Activated naive CD8-positive, alpha-beta T cell treated with anti-CD3 and anti-CD28 coated beads, Interleukin-2, amount 50 U/mL, for 24 hours (primary cell): ENCODE data around the gene LRRFIP1.

Experiments
- ATAC-seq: fragments of 150-1000 bp; cut with Tn5 transposase; one replicate; pipeline ENCODE4 v1.10.0; 2021
- DNase-seq: peaks from one replicate; pipeline ENCODE4 v3.0.0; 2021
- H3K27ac Mint-ChIP-seq: one replicate; pipeline ENCODE4 v1.8.0; 2021; ENCODE audit warnings: mild to moderate bottlenecking, mixed read lengths
- H3K27me3 Mint-ChIP-seq: one replicate; pipeline ENCODE4 v1.8.0; 2021; ENCODE audit warnings: mixed read lengths
- H3K36me3 Mint-ChIP-seq: one replicate; pipeline ENCODE4 v1.8.0; 2021; ENCODE audit warnings: low read depth, mixed read lengths
- H3K4me1 Mint-ChIP-seq: one replicate; pipeline ENCODE4 v1.8.0; 2021; ENCODE audit warnings: mixed read lengths
- H3K4me3 Mint-ChIP-seq: one replicate; pipeline ENCODE4 v1.8.0; 2021; ENCODE audit warnings: mild to moderate bottlenecking, moderate library complexity, mixed read lengths
- H3K9me3 Mint-ChIP-seq: one replicate; pipeline ENCODE4 v1.8.0; 2021; ENCODE audit warnings: mixed read lengths

The LRRFIP1 gene

DNA sequence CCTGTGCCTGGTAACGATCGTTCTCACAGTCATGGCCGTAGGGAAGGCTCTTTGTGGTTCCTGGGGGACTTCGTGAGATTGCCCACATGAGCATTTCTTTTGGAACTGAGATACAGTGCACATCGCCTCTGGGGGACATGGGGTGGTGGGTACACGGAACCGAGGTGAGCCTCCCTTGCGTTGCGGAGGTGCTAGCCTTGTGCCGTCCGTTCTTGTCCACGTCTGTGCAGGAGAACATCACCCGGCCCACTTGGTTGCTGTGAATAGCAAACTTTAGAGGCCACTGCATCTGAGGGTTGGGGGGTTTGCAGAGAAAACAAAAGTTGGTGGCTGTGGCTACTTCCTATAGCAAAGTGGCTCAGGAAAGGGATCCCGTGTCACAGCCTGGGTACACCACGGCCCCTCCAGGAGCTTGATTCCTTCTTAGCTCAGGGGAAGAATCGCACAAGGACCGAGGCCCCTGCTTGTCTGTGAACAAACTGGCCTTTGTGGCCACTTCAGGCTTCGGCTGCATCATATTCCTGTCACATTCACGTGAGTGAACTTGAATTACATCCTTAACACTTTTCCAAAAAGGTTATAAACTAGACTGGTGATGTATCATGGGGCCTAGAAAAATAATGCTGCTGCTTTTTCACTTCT lies 72.6 kb downstream of the LRRFIP1 start:
- Mint-ChIP-seq H3K27me3 (no peaks in the 10 kb centered on the region), H3K4me1 (peaks cover 99% of the 10 kb centered on the region), H3K9me3 (no peaks in the 10 kb centered on the region), H3K4me3 (peak overlapping the region; percentile 81), H3K36me3 (peaks cover 28% of the 10 kb centered on the region), H3K27ac (peak overlapping the region; percentile 100)
- ATAC-seq = no peak
- no peak for DNase-seq

- ATAC-seq = peak; percentile 71
- no peaks in the 10 kb centered on the region for H3K9me3 Mint-ChIP-seq
- H3K27me3 Mint-ChIP-seq = no peaks in the 10 kb centered on the region
- peaks cover 25% of the 10 kb centered on the region for H3K36me3 Mint-ChIP-seq
- peak; percentile 84 for DNase-seq
- H3K4me3 Mint-ChIP-seq = peak overlapping the region; percentile 81
- H3K27ac Mint-ChIP-seq = peak overlapping the region; percentile 100
- peaks cover 99% of the 10 kb centered on the region for H3K4me1 Mint-ChIP-seq
Observed at GRCh38 chr2:237700512-237701032, 73.2 kb downstream of the LRRFIP1 start.

- peaks cover 99% of the 10 kb centered on the region for H3K4me1 Mint-ChIP-seq
- ATAC-seq (peak; percentile 40), DNase-seq (peak; percentile 59)
- peaks cover 21% of the 10 kb centered on the region for H3K36me3 Mint-ChIP-seq
- no peaks in the 10 kb centered on the region for H3K27me3 Mint-ChIP-seq
- H3K9me3 Mint-ChIP-seq = no peaks in the 10 kb centered on the region
- H3K4me3 Mint-ChIP-seq = peak overlapping the region; percentile 81
- peak overlapping the region; percentile 100 for H3K27ac Mint-ChIP-seq
Observed at GRCh38 chr2:237701033-237701858, 73.9 kb downstream of the LRRFIP1 start.

- no peak for DNase-seq
- Mint-ChIP-seq H3K4me3 (peak overlapping the region; percentile 81), H3K9me3 (no peaks in the 10 kb centered on the region), H3K36me3 (peaks cover 20% of the 10 kb centered on the region), H3K27ac (peak overlapping the region; percentile 100), H3K4me1 (peaks cover 99% of the 10 kb centered on the region), H3K27me3 (no peaks in the 10 kb centered on the region)
- no peak for ATAC-seq
Observed at GRCh38 chr2:237701859-237702390, 74.5 kb downstream of the LRRFIP1 start.

DNA sequence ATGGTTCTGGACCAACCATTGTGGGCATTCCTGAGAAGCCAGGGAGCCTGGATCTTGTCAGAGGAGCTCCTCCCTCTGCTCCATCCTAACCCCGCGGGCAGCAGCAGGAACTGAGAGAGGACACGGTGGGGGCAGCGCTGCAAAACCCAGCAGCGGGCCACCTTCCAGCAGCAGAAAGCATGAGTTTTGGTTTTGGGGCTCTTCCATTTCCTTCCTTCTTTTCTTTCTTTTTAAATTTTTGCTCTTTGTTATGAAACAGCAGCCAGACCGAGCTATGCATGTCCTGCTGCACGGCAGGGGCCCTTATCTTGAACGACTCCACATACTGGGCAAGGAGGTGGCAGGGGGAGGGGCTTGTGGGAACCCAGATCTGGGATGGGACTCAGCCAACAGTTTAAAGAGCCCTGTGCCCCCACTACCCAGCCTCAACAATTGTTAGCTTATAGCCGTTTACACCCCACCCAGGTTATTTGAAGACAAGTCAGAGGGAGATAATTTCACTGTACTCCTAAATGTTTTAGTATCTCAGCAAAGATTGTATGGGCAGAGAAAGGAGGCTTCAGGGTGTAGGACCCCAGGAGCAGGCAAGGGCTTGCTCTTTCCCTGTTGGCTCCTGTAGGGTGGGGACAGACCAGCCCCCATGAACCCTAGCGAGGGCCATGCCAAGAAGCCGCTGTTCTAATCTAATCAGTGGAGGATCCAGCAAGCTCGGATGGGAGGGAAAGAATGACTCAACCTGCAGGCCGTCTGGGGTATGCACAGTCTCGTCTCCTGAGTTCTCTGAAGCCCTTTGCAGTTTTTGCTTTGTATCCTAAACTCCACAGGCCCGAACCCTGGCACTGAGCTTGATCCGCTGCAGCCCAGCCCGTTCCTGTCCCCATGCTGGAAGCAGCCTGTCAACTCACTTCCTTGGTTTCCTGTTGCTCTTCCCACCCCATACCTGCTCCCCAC lies 75.3 kb downstream of the LRRFIP1 start:
- peak; percentile 58 for DNase-seq
- ATAC-seq = peak; percentile 66
- Mint-ChIP-seq H3K4me1 (peaks cover 99% of the 10 kb centered on the region), H3K27me3 (no peaks in the 10 kb centered on the region), H3K36me3 (peaks cover 21% of the 10 kb centered on the region), H3K4me3 (peak overlapping the region; percentile 81), H3K9me3 (no peaks in the 10 kb centered on the region), H3K27ac (peak overlapping the region; percentile 100)

- no peak for DNase-seq
- H3K36me3 Mint-ChIP-seq = peaks cover 26% of the 10 kb centered on the region
Observed at GRCh38 chr2:237704501-237705434, 77.4 kb downstream of the LRRFIP1 start.

GRCh38 chr2:237706257-237706656 lies 78.9 kb downstream of the LRRFIP1 start:
- H3K27ac Mint-ChIP-seq = peak overlapping the region; percentile 54
- H3K4me3 Mint-ChIP-seq = no peak overlapping the region
- no peaks in the 10 kb centered on the region for H3K9me3 Mint-ChIP-seq
- H3K27me3 Mint-ChIP-seq = no peaks in the 10 kb centered on the region
- peaks cover 69% of the 10 kb centered on the region for H3K4me1 Mint-ChIP-seq
- DNase-seq (no peak), ATAC-seq (no peak)
- H3K36me3 Mint-ChIP-seq = peaks cover 34% of the 10 kb centered on the region

More at GRCh38 chr2:237704501-237705434, 77.4 kb downstream of the LRRFIP1 start:
- H3K27ac Mint-ChIP-seq = peak overlapping the region; percentile 100
- no peaks in the 10 kb centered on the region for H3K9me3 Mint-ChIP-seq
- peaks cover 82% of the 10 kb centered on the region for H3K4me1 Mint-ChIP-seq
- H3K4me3 Mint-ChIP-seq = peak overlapping the region; percentile 81
- H3K27me3 Mint-ChIP-seq = no peaks in the 10 kb centered on the region
- no peak for ATAC-seq

DNA sequence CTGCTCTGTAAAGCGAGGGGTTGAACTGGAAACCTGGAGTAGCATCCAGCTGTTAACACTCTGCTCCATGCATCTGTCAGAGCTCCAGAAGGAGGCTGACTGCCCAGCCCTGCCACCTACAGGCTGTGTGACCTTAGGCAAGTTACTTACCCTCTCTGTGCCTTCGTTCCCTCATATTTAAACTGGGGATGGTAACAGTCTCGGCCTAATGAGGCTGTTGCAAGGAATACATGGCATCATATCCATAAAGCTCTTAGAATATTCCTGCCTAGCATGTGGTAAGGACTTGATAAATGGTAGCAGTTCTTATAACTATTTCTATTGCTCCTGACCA lies 80.6 kb downstream of the LRRFIP1 start:
- peaks cover 63% of the 10 kb centered on the region for H3K4me1 Mint-ChIP-seq
- no peaks in the 10 kb centered on the region for H3K9me3 Mint-ChIP-seq
- H3K27me3 Mint-ChIP-seq = no peaks in the 10 kb centered on the region
- H3K27ac Mint-ChIP-seq = no peak overlapping the region
- ATAC-seq (no peak), DNase-seq (no peak)
- H3K36me3 Mint-ChIP-seq = peaks cover 45% of the 10 kb centered on the region
- no peak overlapping the region for H3K4me3 Mint-ChIP-seq

GRCh38 chr2:237708491-237708890 lies 81.1 kb downstream of the LRRFIP1 start:
- Mint-ChIP-seq H3K9me3 (no peaks in the 10 kb centered on the region), H3K4me1 (peaks cover 63% of the 10 kb centered on the region), H3K36me3 (peaks cover 46% of the 10 kb centered on the region), H3K27me3 (no peaks in the 10 kb centered on the region), H3K4me3 (no peak overlapping the region), H3K27ac (no peak overlapping the region)
- no peak for DNase-seq
- no peak for ATAC-seq

DNA sequence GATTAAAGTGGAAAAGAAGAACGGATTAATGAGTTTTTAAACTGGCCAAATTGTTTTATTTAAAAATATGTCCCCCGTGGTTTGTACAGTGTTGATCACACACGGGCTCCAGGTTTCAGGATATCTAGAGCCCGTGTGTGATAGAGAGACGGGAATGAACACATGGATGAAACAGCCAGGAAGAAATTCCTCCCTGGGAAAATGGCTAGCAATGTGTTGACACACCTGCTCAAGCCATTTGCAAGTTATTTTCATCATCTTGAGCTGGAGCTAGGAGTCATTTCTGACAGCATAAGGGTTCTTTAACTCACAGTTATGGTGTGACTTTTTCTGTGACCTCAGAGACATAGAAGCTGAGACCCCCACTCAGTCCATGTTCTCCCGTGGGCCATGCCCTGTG lies 81.6 kb downstream of the LRRFIP1 start:
- H3K4me1 Mint-ChIP-seq = peaks cover 60% of the 10 kb centered on the region
- DNase-seq (no peak), ATAC-seq (no peak)
- H3K36me3 Mint-ChIP-seq = peaks cover 42% of the 10 kb centered on the region
- H3K9me3 Mint-ChIP-seq = no peaks in the 10 kb centered on the region
- H3K27me3 Mint-ChIP-seq = no peaks in the 10 kb centered on the region
- no peak overlapping the region for H3K4me3 Mint-ChIP-seq
- no peak overlapping the region for H3K27ac Mint-ChIP-seq

- H3K36me3 Mint-ChIP-seq = peaks cover 50% of the 10 kb centered on the region
Observed at GRCh38 chr2:237711458-237712150, 84.2 kb downstream of the LRRFIP1 start.

DNA sequence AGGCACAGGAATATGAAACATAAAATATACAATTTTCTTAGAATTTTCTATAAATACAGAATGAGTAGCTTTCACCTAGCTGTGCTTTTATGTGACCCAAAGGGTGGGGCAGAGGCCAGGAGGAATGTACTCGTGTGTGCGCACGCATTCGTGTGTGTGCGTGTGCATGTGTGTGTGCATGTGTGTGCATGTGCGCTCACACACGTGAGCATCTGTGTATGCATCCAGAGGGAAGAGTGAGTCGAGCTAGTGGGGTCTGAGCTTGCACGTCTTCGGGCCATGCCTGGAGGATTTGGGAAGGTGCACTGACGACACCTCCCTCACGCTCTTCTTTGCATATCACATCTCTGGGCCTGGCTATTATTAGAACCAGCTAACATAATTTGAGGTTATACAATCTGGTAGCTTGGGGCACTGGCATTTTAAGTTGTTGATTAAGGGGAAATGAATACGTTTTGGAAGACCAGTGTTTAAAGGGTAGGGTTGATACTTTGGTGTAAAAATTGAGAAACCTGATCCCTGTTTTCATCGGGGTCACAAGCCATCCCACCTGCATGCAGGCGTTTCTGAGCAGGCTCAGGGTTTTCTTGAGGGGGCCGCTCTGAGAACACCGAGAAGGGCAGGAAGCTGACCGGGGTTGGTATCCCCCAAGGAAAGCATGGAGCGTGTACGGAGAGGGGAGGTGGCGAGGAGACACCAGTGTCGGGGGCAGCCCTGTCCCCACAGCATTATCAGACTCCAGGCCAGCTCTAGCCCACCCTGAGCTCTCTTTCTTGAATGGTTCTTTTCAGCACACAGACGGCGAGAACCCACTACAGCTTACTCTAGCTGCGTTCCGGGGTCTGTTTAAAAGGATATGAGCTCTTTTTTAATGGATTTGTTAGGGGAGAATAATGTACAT lies 85.3 kb downstream of the LRRFIP1 start:
- Mint-ChIP-seq H3K4me1 (peaks cover 47% of the 10 kb centered on the region), H3K4me3 (no peak overlapping the region), H3K27ac (no peak overlapping the region), H3K9me3 (no peaks in the 10 kb centered on the region), H3K36me3 (peaks cover 47% of the 10 kb centered on the region), H3K27me3 (no peaks in the 10 kb centered on the region)
- DNase-seq (no peak), ATAC-seq (no peak)

More at GRCh38 chr2:237711458-237712150, 84.2 kb downstream of the LRRFIP1 start:
- Mint-ChIP-seq H3K27ac (no peak overlapping the region), H3K27me3 (no peaks in the 10 kb centered on the region), H3K4me1 (peaks cover 56% of the 10 kb centered on the region), H3K4me3 (no peak overlapping the region), H3K9me3 (no peaks in the 10 kb centered on the region)
- ATAC-seq (no peak), DNase-seq (no peak)
